OCI-LY1 (cell line): ENCODE measurements around the gene PANK4.

Experiments
- EZH2 ChIP-seq: fragments of 200-600 bp; sonication (generic), shearing (Covaris generic); IDR thresholded peaks from 2 replicates; pipeline ENCODE4 v1.8.0; 2017; ENCODE audit warnings: borderline replicate concordance, mixed run types, mild to moderate bottlenecking, antibody characterized with exemption, low read length, moderate library complexity, mixed read lengths
- TF ChIP-seq, protein P1 (sequence below): fragments of 200-600 bp; sonication (generic), shearing (Covaris generic); IDR thresholded peaks from 2 replicates; pipeline ENCODE4 v1.5.1; 2017; ENCODE audit warnings: mild to moderate bottlenecking, antibody characterized with exemption, low read length, moderate library complexity, mixed read lengths

DNA sequence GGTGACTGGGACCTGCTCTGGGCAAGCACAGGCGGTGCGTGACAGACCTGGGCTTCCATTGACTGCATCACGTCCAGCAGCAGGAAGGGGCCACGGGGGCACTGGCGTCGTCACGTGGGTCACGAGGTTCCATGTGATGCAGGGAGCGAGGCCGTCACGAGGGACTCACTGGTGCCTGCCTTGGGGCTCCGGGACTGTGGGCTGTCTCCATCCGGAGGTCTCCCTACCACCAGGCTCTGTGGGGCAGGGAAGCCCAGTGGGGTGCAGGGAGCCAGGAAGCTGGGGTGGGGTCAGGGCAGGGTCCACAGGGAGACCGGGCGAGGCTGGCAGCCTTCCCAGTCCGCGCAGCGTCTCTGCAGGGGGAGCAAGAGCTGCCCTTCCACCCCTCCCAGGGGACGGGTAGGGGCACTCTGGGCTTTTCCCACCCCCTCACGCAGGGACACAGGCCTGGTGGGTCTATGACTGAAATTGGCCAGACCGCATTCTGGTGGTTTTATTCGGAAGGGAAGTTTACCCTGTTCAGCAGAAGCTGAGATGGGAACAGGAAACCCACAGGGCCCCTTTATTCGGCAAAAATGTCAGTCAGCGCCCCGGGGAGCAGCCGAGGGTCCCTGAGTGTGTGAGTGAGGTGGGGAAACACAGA lies 29.4 kb upstream of the PANK4 start:
- TF ChIP-seq, protein P1, sequence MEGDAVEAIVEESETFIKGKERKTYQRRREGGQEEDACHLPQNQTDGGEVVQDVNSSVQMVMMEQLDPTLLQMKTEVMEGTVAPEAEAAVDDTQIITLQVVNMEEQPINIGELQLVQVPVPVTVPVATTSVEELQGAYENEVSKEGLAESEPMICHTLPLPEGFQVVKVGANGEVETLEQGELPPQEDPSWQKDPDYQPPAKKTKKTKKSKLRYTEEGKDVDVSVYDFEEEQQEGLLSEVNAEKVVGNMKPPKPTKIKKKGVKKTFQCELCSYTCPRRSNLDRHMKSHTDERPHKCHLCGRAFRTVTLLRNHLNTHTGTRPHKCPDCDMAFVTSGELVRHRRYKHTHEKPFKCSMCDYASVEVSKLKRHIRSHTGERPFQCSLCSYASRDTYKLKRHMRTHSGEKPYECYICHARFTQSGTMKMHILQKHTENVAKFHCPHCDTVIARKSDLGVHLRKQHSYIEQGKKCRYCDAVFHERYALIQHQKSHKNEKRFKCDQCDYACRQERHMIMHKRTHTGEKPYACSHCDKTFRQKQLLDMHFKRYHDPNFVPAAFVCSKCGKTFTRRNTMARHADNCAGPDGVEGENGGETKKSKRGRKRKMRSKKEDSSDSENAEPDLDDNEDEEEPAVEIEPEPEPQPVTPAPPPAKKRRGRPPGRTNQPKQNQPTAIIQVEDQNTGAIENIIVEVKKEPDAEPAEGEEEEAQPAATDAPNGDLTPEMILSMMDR: no peak
- no peak for TF ChIP-seq EZH2
